ENCODE results near the gene C14orf119.

The C14orf119 gene

DNA sequence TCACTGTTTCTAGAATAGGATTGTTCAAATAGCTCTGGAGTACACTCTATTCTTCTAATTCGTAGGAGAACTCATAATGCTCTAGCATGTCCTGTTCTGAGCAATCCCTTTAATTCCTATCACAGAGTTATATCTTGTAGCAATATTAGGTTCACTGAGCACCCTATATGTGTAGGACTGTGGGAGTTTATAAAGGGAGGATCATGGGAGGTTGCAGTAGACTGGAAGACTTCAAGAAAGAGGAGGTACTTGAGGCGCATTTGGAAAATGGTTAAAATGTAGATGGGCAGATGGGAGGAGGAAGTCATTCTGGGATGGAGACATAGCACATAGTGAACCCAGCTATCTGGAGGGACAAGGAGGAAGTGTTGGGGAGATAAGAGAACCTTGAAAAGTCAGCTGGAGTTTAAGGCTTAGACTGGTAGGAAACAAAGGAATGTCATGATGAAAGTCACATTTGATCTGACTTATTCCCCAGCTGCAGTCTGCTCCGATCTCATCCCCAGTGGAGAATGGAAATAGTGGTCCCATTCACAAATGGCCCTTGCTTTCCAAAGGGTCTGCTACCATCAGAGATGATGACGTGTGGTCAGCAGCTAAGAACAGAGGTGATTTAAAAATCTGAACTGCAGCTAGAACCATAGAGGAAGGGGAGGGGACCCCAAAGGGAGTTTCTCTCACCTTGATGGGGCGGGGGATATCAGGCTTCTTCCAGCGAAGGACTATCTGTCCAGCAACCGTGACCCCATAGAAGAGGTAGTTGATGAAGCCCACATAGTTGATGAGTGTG lies 33.9 kb downstream of the C14orf119 start:
- DNase-seq = no peak

- DNase-seq = no peak
These were observed 34.5 kb downstream of the C14orf119 start for GRCh38 chr14:23129759-23130316.

DNA sequence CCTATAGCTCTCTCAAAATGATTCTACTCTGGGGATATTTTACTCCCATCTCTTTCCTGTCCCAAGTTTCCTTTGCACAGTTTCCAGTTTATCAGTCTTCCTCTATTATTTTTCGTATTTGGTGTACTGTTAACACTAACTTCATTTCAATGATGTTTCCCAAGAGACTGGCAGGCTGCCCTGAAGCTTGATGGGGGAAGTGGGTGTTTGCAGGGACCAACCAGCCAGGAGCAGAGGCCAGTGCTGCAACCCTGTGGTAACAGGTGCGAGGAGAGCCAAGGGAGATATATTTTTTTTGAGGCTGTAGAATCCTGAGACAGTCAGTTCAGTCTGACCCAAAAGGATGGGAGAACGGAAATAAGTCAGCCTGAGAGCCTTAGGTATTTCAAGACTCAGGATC lies 35.6 kb downstream of the C14orf119 start:
- DNase-seq = no peak

DNA sequence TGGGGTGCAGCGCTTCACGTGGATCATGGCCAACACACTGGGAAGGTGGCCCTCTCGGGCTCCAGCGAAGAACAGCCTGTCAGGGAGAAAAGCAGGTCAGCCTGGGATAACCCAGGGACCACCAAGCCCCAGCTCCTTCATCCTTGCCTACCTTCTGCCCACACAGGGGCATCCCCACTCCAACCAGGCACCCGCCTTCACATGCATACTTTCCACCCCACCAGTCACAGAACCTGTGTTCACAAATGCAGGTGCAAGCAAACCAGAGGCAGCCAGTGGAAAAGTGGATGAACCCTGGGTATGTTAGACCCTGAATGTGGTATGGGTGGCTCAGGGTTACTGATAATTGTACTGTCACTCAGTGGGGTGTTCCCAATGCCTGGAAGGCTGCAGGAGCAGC lies 36.2 kb downstream of the C14orf119 start:
- DNase-seq = no peak

DNA sequence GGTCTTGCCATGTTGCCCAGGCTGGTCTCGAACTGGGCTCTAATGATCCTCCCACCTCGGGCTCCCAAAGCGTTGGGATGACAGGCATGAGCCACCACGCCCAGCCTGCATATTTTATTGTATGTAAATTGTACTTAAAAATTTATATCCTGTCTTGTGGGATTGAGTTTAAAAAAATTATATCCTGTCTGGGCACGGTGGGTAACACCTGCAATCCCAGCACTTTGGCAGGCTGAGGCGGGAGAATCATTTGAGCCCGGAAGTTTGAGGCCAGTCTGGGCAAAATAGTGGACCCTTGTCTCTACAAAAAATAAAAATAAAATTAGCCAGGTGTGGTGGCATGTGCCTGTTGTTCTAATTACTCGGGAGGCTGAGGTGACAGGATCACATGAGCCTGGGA lies 37.7 kb downstream of the C14orf119 start:
- no peak for DNase-seq

DNA sequence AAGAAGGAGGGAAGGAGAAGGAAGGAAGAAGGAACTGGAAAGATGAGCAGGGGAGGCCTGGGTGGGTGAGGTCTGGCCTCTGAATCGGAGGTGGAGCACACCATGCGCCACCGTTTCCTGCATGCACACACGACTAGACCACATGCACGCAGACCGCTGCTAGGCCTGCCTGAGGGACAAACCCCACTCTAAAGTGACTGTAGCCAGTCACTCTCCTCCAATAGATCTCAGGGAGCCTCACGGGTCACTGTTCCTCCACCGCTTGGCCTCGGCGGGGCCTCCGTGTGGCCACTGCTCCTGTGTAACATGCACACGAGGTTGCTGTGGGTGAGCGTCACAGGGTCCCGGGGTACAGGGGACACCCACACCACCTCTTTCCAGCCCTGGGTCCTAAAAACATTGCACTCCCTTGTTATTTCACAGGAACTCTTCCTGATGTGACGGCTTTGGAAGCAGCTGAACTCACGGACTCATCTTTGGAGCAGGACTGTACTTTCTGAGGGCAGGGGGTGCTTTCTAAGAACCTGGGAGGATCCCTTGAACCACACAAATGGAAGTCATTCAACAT lies 41.3 kb downstream of the C14orf119 start:
- DNase-seq = no peak

DNA sequence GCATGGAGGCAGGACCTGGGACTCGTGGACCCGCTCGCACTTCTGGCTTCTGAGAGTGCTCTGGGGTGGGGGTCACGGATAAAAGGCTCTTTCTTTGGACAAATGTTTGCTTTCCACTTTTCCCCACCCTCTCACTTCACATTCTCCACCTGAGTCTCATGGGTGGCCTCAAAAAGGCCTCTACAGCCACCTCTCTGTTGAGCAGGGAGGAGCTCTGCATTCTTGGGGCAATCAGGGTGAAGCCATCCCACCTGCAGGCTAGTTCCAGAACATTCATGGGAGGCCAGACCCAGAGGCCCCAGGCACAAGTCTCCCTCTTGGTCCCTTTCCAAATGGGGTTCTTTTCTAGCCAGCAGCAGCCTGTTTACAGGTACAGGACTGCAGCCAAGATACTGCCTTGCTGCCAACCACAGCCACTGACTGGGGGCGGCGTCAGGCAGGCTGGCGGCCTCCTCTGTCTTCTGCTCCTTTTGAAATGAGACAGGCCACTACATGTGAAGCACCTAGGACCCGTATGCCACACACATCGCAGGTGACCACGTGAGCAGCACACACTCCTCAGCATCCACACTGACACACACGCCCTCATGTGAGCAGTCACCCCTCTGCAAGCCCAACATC lies 42.0 kb downstream of the C14orf119 start:
- DNase-seq = no peak

- DNase-seq = no peak
These were observed 42.7 kb downstream of the C14orf119 start for GRCh38 chr14:23137813-23138535.

DNA sequence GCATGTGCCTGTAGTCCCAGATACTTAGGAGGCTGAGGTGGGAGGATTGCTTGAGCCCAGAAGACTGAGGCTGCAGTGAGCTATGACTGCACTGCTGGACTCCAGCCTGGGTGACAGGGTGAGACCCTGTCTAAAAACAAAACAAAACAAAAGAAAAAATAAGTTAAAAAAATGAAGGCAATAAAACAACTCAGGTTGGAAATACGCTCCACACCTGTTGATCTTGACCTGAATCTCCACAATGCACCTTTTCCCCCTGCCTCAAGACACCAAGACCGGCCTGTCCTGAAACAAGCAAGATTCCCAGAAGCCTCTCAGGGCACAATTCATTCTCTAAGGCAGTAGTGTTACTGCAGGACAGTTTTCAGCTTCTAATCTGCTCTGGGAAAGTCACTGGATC lies 44.6 kb downstream of the C14orf119 start:
- no peak for DNase-seq

DNA sequence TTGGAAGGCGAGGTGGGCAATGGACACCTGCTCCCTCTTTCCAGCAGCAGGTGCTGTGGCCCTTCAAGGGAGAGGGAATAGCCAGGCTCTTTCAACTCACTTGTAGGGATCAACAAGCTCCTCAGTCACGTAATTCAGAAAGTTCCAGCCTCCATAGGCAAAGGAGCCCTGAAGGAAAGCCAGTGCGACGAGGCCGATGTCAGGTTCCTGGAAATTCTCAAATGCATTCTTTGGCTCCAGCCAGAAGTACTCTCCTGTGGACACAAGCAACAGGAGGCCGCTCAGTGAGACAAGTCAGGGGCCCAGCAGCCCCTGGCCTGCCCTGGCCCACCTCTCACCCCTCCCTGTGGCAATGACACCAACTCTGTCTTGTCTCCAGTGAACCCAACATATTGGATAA lies 45.1 kb downstream of the C14orf119 start:
- DNase-seq = no peak

GRCh38 chr14:23141706-23142444 lies 46.6 kb downstream of the C14orf119 start:
- no peak for DNase-seq

GRCh38 chr14:23142826-23143225 lies 47.5 kb downstream of the C14orf119 start:
- DNase-seq = no peak

DNA sequence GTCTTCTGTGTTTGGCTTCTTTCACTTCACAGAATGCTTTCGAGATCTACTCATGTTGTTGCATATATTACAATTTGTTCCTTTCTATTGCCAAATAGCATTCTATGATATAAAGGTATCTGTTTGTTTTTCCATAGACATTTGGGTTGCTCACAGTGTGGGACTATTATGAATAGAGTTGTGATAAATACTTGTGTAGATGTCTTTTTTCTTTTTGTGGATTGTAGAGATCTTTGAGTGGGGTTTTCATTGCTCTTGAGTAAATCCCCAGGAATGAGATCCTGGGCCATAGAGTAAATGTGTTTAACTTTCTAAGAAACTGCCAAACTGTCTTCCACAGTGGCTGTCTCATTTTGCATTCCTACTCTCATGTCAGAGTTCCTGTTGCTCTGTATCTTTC lies 48.6 kb downstream of the C14orf119 start:
- DNase-seq = no peak

DNA sequence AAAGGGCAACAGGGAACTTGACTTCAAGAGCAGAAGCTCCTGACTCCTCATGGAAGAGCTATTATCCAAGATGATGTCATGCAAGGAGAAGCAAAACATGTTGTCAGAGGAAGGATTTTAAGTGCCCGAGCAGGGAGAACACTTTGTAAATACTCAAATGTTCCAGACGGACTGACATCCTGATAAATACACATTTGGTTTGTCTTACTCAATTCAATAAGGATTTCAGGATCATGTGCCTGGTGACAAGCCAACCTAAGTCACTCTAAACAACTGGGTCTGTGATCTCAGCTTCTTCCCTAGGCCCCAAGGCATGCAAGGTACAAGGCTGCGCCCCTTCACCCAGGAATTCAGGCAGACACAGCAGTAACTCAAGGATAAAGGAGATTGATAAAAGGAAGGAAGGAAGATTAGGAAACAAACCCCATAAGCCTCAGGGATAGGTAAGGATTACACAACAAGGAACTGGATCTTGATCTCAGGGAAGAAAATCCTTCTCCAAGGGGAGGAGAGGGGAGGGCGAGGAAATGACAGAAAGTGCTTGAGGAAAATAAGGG lies 50.6 kb downstream of the C14orf119 start:
- DNase-seq = no peak

GRCh38 chr14:23146351-23146910 lies 51.1 kb downstream of the C14orf119 start:
- no peak for DNase-seq

DNA sequence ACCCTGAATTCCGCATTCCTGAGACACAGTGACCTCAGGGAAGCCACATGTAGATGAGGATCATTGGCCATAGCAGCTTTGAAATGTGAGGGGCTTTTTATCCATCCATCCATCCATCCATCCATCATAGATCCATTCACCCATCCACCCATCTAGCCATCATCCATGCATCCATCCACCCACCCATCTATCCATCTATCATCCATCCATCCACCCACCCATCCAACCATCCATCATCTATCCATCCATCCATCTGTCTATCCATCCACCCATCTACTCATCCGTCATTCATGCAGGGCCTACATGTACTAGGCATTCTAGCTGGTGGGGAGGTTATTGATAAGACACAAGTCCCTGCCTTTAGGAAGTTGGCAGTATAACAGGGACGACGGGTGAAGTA lies 51.7 kb downstream of the C14orf119 start:
- DNase-seq = no peak

DNA sequence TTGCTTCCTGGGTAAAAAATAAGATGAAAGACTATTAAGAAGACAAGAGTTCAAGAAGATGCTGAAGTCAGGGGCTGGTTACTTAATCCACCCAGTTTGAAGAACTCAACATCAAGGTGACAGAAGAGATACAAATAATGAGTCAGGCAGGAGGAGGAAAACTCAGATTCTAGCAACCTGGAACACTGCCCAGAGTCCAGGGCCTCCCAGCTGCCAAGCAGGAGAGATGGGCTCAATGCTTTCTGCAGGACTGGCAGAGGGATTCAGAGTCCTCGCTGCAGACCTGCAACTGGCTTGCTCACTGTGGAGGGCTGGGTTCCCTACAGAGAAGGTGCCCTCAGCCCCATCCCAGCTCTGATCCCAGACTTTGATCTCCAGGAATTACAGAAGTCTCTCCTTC lies 52.4 kb downstream of the C14orf119 start:
- no peak for DNase-seq

DNA sequence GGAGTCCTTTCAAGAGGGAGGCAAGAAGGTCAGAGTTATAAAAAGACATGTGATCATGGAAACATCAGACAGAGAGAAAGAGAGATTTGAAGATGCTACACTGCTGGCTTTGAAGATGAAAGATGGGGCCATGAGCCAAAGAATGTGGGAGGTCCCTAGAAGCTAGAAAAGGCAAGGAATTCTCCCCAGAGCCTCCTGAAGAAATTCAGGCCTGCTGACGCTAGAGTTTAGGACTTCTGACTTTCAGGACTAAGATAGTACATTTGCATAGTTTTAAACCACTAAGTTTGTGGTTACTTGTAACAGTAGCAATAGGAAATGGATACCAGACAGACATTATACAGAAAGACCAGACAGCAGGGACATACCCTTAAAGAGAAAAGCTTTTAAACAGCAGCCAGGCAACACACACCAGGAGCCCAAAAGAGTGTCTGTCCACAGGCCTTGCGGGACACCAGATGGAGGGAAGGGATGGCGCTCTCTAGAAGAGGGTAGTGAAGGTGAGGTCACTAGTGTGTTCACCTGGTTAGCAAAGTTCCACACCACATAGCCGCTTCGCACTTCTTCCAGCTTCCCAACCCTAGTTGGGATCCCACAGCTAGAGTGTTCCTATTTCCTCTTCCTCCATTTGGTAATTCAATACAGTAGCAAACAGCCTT lies 53.4 kb downstream of the C14orf119 start:
- DNase-seq = no peak

- DNase-seq = no peak
These were observed 54.4 kb downstream of the C14orf119 start for GRCh38 chr14:23149745-23150144.
